ENCODE measurements around the gene ST6GALNAC4.

Gene ST6GALNAC4

DNA sequence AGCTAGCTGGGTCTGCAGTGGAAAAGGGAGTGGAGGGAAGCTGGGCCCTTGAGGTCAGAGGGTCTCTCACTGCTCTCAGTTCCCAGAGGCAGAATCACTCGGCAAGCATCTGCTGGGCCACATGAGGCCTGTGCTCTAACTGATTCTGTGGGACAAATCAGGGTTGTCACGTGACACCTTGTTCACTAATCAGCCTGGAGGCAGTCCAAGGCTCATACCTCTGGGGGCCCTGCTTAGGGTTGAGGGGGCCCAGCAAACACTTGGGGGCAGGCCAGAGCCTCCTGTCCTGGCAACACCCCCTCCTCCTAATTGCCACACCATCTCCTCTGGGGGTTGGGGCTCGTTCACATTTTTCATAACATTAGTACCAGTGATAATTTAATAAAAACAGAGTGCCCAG lies 29.9 kb upstream of the ST6GALNAC4 start:
- DNase-seq = no peak

DNA sequence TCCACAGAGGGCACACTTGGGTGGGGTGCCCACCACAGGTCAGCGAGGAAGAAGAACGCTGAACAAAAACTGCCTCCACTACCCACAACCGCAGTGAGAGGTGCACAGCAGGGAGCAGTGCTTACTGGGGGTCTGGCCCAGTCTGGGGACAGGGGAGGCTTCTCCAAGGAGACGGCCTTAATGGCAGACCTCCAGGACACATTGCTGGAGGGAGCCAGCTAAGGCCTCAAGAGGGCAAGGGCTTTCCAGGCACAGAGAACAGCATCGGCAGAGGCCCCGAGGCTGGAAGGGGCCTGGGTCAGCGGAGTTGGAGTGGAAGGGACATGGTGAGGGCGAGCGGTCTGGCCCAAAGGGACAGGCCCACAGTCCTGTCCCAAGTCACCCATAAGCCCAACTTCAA lies 29.1 kb upstream of the ST6GALNAC4 start:
- DNase-seq = no peak

DNA sequence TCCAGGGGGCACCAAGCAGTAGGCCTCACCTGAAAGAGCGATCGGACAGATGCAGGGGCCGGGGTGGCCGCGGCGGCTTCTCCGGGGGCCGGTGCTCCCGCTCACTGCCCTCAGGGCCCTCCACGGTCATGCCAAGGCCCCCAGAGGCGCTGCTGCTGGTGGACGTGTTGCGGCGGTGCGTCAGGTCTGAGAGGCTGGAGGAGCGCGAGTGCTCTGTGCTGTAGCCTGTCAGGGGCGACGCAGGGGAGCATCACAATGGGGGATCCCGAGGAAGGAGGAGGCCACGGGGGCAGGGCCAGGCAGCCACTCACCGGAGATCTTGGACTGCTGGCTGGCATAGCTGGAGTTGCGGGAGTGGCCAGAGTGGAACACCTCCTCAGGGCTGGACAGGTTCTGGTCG lies 28.5 kb upstream of the ST6GALNAC4 start:
- DNase-seq = no peak

DNA sequence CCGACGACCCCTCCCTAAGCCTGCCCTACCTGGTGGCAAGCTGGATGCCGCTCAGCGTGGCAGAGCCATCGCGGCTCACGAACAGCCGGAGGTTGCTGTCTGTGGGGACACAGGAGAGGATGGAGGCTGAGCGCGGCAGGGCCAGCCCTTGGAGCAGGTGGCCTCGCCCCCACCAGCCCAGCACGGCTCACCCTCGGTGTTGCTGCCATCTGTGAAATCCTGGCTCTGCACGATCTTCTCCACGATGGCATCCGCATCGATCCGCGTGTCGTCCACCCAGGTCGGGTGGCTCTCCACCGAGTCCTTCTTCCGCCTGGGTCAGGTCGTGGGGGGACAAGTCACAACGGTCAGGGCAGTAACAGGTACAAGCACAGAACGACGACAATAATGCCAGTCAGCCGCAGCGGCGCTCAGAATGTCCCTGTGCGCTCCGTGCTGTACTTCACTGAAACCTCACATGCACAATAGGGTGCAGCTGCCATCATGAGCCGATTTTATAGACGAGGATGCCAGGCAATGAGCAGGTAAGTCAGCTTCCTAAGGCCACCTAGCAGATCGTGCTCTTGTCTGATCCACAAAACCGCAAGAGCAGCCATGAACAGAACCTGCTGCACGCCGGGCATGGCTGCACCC lies 27.9 kb upstream of the ST6GALNAC4 start:
- no peak for DNase-seq

DNA sequence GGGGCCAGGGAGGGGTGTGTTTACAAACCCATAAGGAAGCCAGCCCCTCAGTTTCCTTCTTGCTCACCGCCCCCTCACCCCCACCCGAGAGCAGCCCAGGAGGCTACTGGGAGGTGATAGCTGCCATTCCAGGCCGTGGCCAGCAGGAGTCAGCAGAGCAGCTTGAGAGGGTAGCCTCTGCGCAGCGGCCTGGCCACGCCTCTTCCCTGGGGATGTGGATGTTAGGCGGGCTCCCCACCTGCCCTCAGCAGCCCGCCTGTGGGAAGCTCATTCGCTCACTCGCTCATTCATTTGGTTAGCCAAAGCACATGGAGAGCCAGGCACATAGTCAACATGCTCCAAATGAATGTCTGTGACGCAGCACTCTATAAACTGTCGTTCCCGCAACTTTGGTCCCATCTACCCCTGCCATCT lies 26.9 kb upstream of the ST6GALNAC4 start:
- DNase-seq = peak; percentile 86 to 90

DNA sequence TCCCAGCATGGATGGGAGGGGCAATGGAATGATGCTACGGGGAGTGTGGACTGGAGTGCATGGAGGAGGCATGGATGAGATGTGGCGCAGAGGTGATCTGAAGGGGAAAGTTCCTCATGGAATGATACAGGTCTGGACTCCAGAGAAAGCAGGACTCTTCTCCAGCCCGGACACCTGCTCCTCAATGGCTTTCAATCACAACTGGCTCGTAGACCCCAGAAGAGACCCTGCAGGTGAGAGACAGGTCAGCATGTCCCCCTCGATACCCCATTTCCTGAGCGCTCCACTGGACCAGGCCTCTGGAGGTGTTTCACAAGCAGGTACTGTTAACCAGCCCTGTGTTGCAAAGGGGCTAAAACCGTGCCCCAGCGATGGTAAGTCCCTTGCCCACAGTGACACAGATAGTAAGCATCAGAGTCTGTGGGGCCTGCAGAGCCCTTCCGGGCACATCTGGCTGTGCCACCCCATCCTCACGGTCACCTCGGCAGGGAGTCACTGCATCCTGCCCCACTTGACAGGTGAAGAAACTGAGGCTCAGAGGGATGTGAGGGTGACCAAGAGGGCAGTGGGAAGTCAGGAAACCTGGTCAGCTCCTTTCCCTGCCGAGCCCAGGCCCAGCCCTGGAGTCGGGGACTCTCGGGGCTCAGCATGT lies 26.3 kb upstream of the ST6GALNAC4 start:
- no peak for DNase-seq

DNA sequence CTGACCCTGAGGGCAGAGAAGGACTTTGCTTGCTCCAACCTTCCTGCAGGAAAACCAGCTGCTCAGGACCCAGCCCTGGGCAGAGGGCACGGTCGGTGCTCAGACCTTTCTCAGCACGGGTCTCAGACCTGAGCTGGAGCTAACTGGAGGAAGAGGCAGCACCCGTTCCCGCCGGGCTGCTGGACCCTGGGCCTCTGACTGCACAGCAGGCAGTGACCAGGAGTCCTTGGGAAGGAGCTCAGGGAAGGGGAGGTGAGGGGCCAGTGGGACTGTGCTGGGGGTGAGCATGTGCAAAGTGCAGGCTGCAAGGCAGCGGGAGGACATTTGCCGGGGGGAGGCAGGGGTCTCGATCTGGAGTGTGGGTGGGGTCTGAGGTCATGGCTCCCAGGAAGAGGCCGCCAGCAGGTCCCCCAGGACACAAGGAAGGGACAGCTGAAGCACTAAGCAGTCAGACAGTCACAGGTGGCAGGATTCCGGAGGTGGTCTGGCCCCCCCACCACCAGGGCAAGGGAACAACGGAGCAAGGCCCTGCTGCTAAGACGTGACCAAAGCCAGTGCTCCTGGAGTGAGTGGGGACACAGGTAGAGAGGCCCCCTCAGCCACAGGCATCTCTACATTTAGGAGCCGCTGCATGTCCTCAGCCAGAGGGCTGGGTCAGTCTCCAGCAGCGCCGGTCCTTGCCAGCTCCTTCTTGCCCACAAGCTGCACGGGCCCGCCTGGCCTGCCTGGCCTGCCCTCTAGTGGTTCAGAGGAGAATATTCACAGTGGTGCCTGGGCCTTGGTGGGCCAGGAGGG lies 25.6 kb upstream of the ST6GALNAC4 start:
- DNase-seq = peak in 1 of 2 experiments; percentile 56

DNA sequence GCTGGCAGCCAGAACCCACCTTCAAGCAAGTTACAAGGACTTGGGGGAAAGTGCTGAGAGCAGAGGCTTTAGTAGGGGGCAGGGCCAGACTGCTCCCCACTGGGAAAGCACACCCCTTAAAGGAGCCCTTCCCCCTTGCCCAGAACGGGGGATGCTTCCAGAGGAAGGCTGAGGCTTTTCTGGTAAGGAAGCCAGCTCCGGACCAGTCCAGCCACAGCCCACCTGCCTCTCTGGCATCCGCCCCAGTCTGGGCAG lies 25.0 kb upstream of the ST6GALNAC4 start:
- no peak for DNase-seq

DNA sequence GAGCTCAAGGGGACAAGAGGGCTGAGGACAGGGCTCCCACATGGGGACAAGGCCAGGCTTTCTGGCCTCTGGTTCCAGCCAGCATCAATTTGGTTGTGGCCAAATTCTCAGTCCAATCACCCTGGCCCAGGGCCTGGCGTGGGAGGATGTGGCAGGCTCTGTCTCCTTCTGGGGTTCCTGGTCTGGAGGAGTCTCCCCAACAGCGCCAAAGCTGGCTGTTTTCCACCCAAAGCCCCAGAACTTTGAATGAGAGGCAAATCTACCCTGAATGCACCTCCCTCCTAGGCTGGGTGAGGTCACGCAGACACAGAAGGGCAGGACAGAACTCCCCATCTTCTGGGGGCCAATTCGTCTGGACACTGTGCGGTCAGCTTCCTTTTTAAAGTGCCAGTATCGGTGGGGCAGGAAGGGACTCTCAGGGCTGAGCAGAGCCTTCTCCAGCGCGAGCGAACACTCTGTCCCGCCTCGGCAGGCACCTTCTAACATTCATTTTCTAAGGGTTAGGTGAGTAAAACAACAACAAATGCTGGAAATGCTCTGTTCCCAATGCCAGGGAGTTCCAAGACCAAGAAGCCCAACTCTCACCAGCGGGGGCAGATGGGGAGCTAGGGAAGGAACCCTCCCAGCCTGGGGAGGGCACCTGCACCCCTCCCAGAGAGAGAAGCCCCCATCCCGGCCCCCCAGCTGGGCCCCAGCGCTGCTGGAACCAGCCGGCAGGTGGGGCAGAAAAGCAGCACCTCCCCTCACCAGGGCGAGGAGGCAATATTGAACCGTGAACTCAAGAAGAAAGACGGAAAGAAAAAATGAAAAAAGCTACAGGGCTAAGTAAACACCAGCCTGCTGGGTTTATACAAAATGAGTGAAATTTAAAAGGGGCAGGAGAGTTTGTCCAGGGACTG lies 24.5 kb upstream of the ST6GALNAC4 start:
- no peak for DNase-seq

DNA sequence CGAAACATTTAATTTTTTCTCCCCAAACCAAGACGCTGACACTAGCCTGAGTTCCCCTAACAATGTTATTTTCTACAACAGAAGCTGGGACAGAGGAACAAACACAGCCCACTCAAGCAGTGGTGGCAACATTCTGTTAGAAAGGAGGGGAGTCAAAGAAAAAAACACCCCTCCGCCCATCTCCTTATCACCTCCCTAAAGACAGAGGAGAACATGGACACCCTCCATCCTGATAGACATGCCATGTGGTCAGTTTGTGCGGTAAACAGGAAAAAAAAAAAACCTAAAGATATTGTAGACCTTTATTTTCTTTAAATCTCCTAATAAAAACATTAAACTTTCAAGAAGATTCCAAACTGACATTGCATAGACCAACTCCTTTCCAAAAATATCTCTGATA lies 23.8 kb upstream of the ST6GALNAC4 start:
- DNase-seq = no peak

DNA sequence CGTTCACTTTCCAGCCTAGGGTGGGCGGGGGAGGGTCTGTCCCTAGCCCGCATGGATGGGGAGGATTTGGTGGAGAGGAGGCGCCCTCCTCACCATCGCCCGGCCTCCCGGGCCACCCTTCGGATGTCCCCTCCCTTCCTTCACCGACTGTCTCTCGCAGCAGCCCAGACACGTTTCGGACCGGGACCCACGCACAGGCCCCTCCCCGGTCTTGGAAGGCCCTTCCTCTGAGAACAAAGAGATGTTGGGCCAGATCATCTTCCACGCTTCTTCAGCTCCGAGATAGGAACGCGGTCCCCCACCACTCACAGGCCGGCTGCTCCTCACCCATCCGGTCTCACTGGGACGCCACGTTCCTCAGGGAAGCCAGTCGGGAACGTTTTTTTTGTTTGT lies 21.5 kb upstream of the ST6GALNAC4 start:
- DNase-seq = peak in 1 of 2 experiments; percentile 24

DNA sequence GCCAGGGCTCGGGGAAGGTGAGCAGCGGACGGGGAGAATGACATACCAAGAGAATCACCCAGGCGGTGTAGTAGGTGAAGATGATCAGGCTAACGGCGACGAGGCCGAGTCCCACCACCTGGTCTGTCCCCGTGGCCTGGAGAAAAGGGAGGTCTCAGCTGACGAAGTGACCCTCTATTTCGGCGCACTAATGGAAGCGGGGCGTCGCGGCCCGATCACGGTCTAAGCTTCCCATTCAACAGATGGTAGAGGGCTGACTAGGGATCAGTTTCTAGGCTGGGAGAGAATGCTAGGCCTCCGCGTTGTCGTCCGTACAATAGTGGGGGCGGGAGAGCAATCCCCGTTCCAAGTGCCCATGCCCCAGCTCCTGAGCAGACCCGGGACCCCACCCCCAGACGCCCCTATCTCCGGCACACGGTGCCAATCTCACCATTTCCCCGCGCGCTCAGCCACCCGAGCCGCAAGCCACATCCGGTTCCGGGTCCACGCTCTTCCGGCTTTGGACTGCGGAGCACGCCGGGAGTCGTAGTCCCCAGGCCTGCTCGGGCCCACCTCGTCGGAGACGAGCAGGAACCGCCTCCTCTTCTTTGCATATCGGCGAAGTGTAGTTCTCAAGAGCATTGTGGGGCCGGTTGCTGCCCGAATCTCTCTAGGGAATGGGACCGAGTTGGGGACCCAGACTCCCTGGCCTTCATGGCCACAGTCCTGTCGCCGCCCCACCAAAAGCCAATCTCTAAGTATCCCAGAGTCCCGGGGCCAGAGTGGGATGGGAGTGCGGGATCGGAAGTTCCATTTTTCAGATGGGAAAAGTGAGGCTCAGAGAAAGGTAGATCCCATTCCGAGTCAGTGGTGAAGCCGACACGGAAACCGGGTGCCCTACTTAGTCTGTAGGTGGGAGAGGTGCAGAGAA lies 20.8 kb upstream of the ST6GALNAC4 start, which contains the start of gene DPM2:
TSS of gene DPM2 (minus strand) at position 467 of the 910 bp plus-strand sequence. CDS start at position 433, 34 bp downstream.
- peak; percentile 83 to 86 for DNase-seq

DNA sequence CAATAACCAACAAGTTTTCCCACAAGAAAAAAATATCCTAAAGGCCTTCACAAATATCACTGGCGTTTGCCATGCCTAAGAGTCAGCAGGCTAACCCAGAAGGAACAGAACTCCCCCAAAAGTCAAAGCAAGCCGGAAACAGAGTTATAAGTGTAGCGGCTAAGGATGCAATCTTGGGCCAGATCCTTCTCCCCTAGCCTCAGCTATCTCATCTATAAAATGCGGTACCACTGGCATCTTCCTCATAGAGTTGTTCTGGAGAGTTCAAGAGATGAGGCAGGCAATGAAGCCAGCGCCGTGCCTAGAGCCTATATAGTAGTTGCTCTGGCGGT lies 20.2 kb upstream of the ST6GALNAC4 start:
- DNase-seq = no peak

DNA sequence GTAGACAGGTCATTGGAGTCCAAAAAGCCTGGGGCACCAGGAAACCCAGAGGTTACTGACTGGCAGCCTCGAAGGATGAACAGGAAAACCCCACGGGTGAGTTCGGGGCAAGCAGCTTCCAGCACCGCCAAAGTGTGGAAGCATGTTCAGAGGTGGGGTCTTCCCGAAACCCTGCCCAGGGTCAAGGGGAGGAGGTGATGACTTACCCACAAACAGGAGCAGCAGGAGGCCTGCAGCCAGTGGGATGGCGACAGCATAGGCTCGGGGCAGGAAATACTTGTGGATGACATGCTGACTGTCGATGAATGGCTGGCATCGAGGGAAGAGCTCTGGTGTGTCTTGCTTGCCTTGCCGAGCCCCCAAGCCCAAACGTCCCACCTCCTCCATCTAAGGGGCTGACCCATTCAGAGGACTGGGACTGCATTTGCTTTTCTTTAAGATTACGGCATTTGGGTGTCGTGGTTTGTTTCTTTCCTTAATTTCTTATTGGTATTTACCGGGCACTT lies 19.6 kb upstream of the ST6GALNAC4 start:
- no peak for DNase-seq

DNA sequence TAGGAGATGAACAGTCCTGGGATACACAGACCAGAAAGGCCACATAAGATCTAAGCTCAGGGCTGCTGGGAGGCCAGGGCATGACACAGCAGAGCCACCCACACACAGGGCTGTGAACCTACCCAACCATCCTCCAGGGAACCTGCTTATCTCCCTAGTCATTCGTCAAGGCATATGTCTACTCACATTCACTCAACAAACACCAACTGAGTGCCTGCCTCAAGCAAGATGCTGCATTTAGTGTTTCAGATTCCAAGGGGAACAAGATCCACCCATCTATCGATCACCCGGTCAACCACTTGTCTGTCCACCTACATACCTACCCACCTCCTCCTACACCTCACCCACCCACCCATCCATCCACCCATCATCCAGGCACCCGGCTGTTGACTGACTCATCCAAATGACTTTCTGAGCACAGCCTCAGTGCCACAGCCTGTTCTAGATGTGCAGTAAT lies 19.0 kb upstream of the ST6GALNAC4 start:
- peak in 1 of 2 experiments; percentile 56 for DNase-seq

DNA sequence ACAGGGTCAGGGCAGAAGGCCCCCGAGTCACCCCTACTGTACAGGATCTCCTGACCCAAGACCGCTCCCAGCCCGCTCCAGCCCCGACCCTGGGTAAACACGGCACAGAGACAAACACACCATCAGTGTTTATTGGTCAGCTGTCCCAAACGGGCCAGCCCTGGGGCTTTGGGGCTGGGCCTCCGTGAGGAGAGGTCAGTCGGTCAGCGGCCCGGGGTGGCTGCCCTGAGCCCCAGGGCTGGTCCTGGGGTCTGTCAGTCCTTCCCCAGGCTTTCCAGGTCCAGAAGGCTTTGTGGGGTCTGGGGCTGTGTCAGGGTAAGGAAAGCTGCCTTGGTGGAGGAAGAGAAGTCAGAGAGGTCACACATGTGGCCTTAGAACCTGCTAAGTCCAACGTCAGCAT lies 18.1 kb upstream of the ST6GALNAC4 start:
- DNase-seq = no peak

DNA sequence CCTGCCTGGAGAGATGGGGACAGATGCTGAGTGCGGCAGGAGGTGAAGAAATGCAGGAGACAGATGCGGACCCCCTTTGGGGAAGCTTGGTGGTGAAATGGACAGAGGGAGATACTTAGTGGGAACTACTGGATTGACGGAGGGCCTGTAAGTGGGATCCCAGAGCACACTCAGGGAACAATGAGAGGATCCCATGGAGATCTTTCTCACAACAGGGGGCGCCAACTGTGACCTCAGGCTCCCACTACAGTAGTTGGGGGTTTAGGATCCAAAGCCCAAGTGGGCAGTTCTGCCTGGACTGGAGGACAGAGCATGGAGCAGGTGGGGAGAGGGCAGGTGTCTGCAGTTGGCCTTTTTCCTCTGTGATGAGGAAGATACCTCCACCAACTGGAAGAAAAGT lies 17.4 kb upstream of the ST6GALNAC4 start:
- DNase-seq = no peak

DNA sequence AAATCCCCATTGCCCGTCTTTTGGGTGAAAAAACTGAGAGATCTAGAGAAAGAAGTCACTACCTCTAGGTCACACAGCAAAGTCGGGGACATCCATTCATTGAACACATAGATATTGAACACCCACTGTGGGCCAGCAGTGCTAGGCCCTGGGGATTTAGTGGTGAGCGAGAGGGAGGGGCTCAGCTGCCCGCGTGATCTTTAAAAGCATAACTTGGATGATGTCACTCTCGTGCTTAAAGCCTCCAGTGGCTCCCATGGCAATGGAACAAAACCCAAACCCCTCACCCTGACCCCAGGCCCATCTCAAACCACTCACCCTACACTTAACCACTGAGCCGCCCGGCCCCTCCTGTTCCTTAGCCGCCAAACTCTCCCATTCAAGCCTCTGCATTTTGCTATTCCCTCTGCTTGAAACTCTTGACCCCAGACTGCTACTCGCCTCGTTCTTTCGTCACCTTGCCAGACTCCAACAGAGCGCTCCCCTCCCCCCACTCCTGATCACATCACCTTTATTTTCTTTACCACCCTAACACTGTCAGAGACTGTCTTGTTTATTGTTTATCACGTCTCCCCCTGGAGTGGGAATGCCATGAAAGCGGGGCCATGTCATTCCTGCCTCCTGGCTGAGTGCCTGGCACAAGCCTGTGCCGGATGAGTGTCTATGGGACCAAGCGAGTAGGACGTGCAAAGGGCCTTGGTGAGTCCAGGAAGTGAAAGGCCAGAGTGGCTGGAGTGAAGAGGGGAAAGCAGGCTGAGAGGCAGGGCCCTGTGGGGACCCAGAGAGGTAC lies 14.4 kb upstream of the ST6GALNAC4 start:
- DNase-seq = peak in 1 of 2 experiments; percentile 44

DNA sequence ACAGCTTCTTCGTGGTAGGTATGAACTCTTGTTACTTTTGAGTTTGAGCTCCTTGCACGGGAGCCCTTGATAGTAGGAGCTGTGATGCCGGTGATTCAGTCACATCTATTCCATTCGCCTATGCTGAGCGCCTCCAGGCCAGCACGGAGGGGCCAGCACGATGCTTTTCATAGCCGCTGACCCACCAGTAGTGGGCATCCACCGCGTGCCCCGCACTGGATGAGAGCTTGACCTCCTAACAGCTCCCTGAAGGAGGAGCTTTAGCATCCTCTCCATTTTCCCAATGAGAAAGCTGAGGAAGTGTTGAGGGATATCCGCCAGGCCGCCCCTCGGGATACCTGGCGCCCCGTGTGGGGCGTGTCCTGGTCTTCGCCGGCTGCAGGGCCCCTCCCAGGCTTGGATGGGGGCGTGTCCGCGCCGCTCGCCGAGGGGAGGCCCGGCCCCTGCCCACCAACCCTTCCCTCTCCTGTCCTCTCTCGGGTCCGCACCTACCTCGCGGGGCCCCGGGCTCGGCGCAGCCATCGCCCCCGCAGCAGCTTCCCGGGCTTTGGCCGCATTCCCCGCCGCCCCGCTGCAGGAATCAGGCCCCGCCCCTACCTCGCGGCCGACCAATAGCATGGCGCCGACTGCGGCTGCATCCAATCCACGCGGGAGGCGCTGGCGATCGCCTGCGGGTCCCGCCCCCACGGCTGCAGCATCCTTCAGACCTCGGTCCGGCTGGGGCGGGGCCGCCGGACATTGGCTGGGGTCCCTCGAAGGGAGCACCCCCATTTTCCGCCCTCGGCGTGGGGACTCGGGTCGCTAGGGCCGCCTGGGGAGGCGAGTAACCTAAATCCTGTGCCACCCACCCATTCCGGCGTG lies 13.6 kb upstream of the ST6GALNAC4 start, which contains the start of gene PIP5KL1:
TSS of gene PIP5KL1 (minus strand) at position 547 of the 861 bp plus-strand sequence. CDS start at position 522, 25 bp downstream.
- peak; percentile 77 to 80 for DNase-seq

DNA sequence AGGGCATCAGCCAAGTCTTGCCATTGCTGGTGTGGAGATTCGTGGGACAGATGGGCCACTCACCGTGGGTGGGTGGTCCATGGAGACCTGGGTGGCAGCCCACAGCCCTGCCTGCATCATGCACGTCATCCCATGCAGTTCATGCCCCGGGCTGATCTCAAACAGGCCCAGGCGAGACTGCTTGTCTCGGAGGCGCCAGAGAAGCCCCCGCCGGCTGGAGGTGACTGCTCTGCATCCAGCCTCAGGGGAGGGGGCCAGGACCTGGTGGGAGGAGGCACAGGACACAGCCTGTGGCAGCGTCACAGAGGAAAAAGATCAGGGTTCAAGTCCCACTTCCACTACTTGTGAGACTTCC lies 12.8 kb upstream of the ST6GALNAC4 start:
- no peak for DNase-seq

Data from activated CD4-positive, alpha-beta T cell treated with anti-CD3 and anti-CD28 coated beads, Interleukin-2, amount 50 U/mL, for 48 hours (primary cell).